Posterior cingulate gyrus (tissue), 11 donors: ENCODE results near the gene ANGPTL1.
"Not testable (repeated sequence)": the region's sequence is repeated elsewhere in the genome, so short reads cannot be mapped to it uniquely, and the experiment has no call there.

Source experiments
- DNase-seq, 10 donors: peaks; one replicate each; pipeline versions ENCODE4 v3.0.0 to v3.0.0-alpha.2; 2020 to 2021; ENCODE audit warnings: mixed read lengths in 3 of 10
- intact Hi-C: fragments of 100-400 bp; cut with DNase I; formaldehyde crosslinking; loops from one replicate; pipeline ENCODE4 v1.15.1; 2023

Gene ANGPTL1

GRCh38 chr1:178868706-178869105, 2.2 kb downstream of the ANGPTL1 start:
- intact Hi-C loops, result no loop called here
- no peak for DNase-seq

- intact Hi-C loops, result no loop called here
- DNase-seq, result no peak
These were observed 3.2 kb downstream of the ANGPTL1 start for GRCh38 chr1:178867670-178868069.

GRCh38 chr1:178864326-178864725, 6.6 kb downstream of the ANGPTL1 start:
- no peak for DNase-seq
- intact Hi-C loops, result no loop called here

GRCh38 chr1:178862864-178863263, 8.0 kb downstream of the ANGPTL1 start:
- intact Hi-C loops, result no loop called here
- DNase-seq, result no peak

GRCh38 chr1:178862416-178862815, 8.5 kb downstream of the ANGPTL1 start:
- intact Hi-C loops, result no loop called here
- DNase-seq, result no peak

GRCh38 chr1:178857126-178857525, 13.8 kb downstream of the ANGPTL1 start:
- intact Hi-C loops, result no loop called here
- DNase-seq, result no peak

GRCh38 chr1:178849918-178850317, 21.0 kb downstream of the ANGPTL1 start:
- intact Hi-C loops, result no loop called here
- DNase-seq, result no peak

GRCh38 chr1:178847919-178848318, 23.0 kb downstream of the ANGPTL1 start:
- intact Hi-C loops, DNase-seq: not testable (repeated sequence)

GRCh38 chr1:178847396-178847849, 23.5 kb downstream of the ANGPTL1 start:
- intact Hi-C loops, result no loop called here
- no peak for DNase-seq

- intact Hi-C loops, result no loop called here
- DNase-seq, result no peak
These were observed 24.6 kb downstream of the ANGPTL1 start for GRCh38 chr1:178846306-178846705.

- intact Hi-C loops, result no loop called here
- no peak for DNase-seq
These were observed 26.4 kb downstream of the ANGPTL1 start for GRCh38 chr1:178844436-178844835.

GRCh38 chr1:178825167-178825566, 45.7 kb downstream of the ANGPTL1 start:
- DNase-seq, result no peak
- intact Hi-C loops, result no loop called here

- no peak for DNase-seq
- intact Hi-C loops, result no loop called here
These were observed 49.6 kb downstream of the ANGPTL1 start for GRCh38 chr1:178821134-178821866.

- intact Hi-C loops, result no loop called here
- DNase-seq, result no peak
These were observed 51.8 kb downstream of the ANGPTL1 start for GRCh38 chr1:178819123-178819522.

- no peak for DNase-seq
- intact Hi-C loops, result no loop called here
These were observed 52.5 kb downstream of the ANGPTL1 start for GRCh38 chr1:178818416-178818815.

GRCh38 chr1:178810585-178810984, 60.3 kb downstream of the ANGPTL1 start:
- intact Hi-C loops, result no loop called here
- no peak for DNase-seq

GRCh38 chr1:178808529-178808928, 62.3 kb downstream of the ANGPTL1 start:
- DNase-seq, result no peak
- intact Hi-C loops, result no loop called here

- no peak for DNase-seq
- intact Hi-C loops, result no loop called here
These were observed 64.1 kb downstream of the ANGPTL1 start for GRCh38 chr1:178806665-178807300.

GRCh38 chr1:178802873-178803272, 68.0 kb downstream of the ANGPTL1 start:
- intact Hi-C loops, result no loop called here
- DNase-seq, result no peak
